GM19467 (cell line): ENCODE measurements around the gene AK1.

Experiments used
- ATAC-seq: cut with Tn5 transposase; IDR thresholded peaks from one replicate; pipeline ENCODE4 v1.9.1; 2021; ENCODE audit warnings: mild to moderate bottlenecking, moderate library complexity; ENCODE audit not compliant: unreplicated experiment

The AK1 gene

GRCh38 chr9:127909839-127910273 is 32.4 kb upstream of the AK1 start:
- ATAC-seq = no peak

GRCh38 chr9:127908660-127908926 is 31.1 kb upstream of the AK1 start:
- no peak for ATAC-seq

GRCh38 chr9:127907867-127908659 is 30.6 kb upstream of the AK1 start:
- ATAC-seq = no peak

GRCh38 chr9:127905788-127906191 is 28.3 kb upstream of the AK1 start:
- ATAC-seq = no peak

GRCh38 chr9:127905004-127905728 is 27.7 kb upstream of the AK1 start:
- no peak for ATAC-seq

- ATAC-seq = no peak
Observed at GRCh38 chr9:127904561-127905003, 27.1 kb upstream of the AK1 start.

- ATAC-seq = no peak
Observed at GRCh38 chr9:127903557-127904475, 26.3 kb upstream of the AK1 start.

GRCh38 chr9:127899128-127899943 is 21.9 kb upstream of the AK1 start, which contains the start of gene ST6GALNAC6:
ST6GALNAC6 (minus strand) TSS chr9:127899603; CDS start chr9:127897981, 1,622 bp downstream.
- no peak for ATAC-seq

GRCh38 chr9:127898433-127899127 is 21.1 kb upstream of the AK1 start:
- ATAC-seq = no peak

GRCh38 chr9:127897193-127897692 is 19.8 kb upstream of the AK1 start:
- ATAC-seq = no peak

GRCh38 chr9:127896395-127897192 is 19.1 kb upstream of the AK1 start:
- no peak for ATAC-seq

- ATAC-seq = no peak
Observed at GRCh38 chr9:127895811-127896210, 18.3 kb upstream of the AK1 start.

- no peak for ATAC-seq
Observed at GRCh38 chr9:127893392-127893791, 15.9 kb upstream of the AK1 start.

- no peak for ATAC-seq
Observed at GRCh38 chr9:127892831-127893230, 15.4 kb upstream of the AK1 start.

GRCh38 chr9:127890053-127890452 is 12.6 kb upstream of the AK1 start:
- no peak for ATAC-seq

GRCh38 chr9:127887792-127888191 is 10.3 kb upstream of the AK1 start:
- no peak for ATAC-seq

- ATAC-seq = no peak
Observed at GRCh38 chr9:127886401-127886972, 9.0 kb upstream of the AK1 start.

- no peak for ATAC-seq
Observed at GRCh38 chr9:127885508-127886281, 8.2 kb upstream of the AK1 start.
